NCI-H82 (cell line): ENCODE results near the gene ELMO1.
"Not testable (repeated sequence)": the region's sequence is repeated elsewhere in the genome, so short reads cannot be mapped to it uniquely, and the experiment has no call there.

Source experiments
- DNase-seq: peaks from one replicate; lab custom pipeline; 2025; lab: John Stamatoyannopoulos, UW

Gene ELMO1

DNA sequence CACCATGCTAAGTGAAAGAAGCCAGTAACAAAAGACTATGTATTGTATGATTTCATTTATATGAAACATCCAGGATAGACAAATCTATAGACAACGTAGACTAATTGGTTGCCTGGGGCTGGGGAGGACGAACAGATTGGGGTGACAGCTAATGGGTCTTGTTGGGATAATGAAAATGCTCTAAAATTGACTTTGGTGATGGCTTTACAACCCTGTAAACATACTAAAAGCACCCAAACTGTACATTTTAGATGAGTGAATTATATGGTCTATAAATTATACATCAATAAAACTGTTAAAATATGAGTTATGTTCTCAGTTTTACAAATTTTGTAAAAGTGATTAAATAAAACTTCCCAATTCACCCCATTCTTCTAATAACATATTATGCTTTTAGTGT, 261.5 kb downstream of the ELMO1 start:
- no peak for DNase-seq

DNA sequence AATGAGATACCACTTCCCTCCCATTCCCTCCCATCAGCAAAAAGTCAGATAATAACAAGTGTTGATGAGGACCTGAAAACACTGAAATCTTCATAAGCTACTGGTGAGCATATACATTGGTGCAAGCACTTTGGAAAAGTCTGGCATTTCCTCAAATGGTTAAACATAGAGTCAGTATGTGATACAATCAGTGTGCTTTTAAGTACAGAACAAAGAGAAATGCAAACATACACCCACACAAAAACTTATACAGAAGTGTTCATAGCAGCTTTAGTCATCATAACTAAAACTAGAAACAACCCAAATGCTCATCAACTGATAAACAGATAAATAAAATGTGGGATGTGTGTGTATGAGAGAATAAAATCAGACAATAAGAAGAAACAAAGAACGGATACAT, 261.9 kb downstream of the ELMO1 start:
- no peak for DNase-seq

DNA sequence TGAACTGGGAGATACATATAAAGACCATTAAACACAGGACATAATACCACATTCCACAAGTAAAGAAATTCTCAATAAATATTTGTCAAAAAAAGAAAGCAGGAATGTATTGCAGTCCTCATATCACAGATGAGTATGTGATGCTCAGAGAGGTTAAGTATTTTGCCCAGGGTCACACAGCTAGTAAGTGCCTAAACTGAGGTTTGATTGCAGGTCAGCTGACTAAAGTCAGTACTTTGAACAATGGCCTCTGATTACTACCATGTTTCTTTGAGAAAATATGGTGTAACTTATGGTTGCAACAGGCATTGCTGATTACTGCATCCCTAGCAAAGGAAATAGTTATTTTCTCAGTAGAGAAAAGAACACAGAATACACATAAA, 267.1 kb downstream of the ELMO1 start:
- DNase-seq = no peak

DNA sequence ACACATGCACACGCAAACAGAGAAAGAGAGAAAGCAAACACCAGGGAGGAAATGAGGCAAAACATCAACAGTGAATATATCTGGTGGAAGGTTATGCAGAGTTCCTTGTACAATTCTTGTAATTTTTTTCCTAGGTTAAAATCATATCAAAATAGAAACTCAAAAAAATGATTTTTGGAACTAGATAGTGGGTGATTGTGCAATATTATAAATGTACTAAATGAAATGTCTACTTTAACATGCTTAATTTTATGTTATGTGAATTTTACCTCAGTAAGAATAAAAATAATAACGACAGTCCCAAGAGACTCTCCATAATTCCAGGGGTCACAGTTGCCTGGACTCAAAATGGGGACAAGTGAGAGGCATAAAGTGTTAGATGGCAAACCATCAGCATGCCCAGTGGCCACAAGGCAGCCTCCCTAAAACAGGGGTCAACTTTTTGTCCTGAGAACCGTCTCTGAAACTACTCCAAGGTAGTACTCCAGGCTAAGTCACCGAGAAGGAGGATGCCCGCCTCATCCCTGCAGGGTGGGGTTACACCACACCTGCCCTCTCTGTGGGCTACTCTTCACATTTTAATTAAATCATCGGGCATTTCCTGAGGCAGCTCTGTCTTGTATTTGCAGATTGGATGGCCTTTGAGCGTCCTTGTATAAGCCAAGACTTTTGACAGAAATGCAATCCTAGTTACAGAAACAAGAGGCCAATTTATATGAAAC, 267.7 kb downstream of the ELMO1 start:
- no peak for DNase-seq

DNA sequence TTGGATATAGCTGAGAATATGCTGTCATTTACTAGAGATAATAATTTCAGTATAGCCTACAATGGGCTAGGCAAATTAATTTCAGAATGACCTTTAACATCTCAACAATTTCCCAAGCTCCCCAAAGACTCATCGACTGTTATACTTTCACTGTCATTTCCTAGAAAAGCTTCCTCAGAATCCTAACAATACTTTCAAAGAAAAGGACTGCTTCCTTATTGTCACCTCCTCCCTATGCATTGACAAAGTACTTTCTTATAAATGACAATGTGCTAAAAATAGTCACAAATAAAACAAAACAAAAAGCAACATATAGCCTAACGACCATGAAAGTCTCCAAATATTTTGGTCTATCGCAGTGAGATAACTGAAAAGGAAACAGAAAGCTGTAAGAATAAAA, 272.6 kb downstream of the ELMO1 start:
- DNase-seq = no peak

DNA sequence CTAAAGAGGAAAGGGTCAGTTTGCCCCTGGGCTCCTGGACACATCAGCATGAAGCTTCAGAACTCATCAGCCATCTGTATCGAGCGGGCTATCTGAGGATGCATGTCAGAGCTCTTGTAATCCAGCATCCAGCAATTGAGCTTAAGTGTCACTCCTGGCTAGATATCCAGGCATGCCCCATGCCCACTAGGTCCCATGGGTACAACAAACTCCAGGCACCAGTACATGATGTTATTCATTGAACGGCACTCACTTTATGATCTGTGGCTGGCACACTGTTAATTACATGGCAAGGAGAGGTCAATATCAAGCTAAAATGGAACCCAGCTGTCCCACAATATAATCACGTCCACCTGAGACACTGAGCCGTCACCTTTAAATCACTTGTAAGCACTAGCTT, 274.2 kb downstream of the ELMO1 start:
- no peak for DNase-seq

DNA sequence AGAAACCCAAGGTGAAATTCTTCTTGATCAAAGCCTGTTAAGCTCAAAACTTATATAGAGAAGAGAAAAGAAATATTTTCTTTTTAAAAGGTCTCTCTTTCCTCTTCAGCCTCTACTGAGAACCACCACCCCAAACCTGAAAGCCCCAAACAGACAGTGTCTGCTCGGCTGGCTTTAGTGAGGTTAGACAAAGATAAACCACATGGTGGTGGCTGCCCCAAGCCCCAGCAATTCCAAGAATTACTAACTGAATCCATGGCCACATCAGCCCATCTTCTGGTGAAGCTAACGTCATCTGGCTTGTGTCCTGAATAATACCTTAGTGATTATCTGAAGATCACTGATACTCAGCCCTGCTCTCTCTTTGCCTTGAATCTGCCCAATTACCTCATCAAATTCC, 275.0 kb downstream of the ELMO1 start:
- DNase-seq = no peak

DNA sequence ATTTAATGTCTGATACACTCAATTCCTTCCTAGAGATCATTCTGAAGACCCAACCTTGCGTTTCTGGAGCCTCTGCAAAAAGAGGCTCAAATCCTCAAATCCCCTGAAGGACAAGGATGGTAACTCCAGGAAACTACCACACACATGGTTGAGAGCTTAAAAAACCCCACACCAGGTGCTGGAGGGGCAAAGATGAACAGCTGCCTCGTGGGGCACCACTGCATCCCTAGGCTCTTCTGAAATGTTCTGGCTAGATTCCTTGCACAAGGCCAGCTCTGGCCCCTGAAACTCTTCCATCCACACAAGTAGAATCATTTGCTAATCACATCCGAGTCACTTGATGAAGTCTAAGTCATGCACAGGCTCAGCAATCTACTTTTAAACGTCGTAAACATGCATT, 286.6 kb downstream of the ELMO1 start:
- peak; percentile 14 for DNase-seq

DNA sequence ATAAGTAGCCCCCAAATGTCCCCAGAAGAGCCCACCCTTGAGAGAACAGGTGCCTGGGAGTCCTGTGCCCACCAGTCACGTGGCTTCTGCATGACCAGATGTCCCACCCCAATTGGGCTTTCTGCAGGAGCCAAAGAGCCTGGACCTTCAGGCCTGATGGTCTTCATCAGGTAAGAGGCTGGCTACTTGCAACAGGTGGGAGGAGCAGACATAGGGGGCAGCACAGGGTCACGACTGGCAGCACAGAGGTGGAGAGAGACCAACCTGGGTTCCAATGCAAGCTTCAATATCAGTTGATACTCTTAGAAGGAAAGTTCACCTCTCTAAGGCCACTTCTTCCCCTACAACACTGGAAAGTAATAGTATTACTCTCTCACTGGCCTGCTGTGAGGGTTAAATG, 288.0 kb downstream of the ELMO1 start:
- DNase-seq = no peak

DNA sequence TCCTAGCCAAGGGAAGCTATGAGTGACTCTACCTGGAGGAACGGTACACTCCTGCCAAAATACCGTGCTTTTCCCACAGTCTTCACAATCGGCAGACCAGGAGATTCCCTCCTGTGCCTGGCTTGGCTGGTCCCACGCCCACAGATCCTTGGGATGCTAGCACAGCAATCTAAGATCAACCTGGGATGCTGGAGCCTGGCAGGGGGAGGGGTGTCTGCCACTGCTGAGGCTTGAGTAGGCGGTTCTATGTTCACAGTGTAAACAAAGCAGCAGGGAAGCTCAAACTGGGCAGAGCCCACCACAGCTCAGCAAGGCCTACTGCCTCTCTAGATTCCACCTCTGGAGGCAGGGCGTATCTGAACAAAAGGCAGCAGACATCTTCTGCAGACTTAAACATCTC, 295.3 kb downstream of the ELMO1 start:
- DNase-seq = no peak

DNA sequence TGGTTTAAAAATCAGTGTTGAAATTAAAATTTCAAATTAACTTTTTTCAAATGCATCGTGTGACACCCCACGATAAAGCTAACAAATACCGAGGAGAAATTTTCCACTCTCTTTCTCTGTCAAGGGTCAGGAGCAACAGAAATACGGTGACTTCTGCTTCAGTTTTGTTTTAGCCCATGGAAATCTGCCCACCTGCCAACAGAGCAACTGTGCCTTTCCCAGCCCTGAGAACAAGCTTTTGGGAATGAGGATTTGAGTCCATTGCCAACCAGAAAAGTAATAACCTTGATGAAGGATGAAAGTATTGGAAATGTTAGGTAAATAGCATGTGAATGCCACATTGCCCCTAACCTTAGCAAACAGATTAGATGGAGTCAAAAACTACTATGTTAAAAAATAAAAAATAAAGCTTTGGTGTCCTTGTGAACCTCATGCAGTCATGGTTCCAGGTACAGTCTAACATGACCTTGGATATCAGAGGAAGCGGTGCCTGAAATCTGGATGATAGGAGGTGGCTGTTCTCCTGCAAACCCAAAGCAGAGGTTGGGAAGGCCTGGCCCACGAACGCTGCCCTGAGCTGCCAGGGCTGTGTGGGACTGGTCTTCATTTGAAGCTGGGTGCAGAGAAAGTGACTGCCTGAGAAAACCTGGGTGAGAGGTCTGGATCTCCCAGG, 296.8 kb downstream of the ELMO1 start:
- no peak for DNase-seq

DNA sequence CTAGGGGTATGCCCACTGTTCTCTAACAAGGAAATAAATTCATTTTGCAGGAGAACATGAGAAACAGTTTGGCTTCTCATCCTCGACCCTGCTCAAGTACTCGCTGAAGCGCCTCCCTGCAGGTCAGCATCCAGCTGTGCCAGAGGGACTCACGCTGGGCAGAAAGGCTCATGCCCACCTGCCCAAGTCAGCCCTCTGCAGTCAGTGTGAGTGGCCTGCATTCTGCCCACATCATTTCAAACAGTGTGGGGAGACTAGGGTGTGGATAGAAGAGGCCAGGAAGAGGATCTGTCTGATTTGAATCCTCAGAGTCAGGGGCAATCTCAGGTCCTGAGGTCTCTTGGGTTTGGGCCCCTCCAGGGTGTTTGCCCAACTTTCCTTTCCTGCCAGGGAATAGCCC, 297.8 kb downstream of the ELMO1 start:
- no peak for DNase-seq

DNA sequence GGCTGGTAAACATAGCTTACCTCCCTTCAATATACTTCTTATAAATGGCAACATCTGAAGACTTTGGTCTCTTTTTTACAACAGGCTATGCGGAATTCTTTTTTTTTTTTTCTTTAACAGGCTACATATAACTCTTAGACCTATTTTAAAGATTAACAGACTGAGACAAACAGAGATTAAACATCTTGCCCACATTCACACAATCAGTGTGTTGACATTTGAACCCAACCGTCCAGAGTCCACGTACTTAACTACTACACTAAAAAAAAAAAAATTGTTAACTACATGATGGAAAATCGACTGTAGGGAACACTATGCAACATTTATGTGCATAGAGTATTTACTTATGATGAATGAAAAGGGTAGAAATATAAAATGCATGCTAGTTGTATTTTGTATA, 298.5 kb downstream of the ELMO1 start:
- no peak for DNase-seq

DNA sequence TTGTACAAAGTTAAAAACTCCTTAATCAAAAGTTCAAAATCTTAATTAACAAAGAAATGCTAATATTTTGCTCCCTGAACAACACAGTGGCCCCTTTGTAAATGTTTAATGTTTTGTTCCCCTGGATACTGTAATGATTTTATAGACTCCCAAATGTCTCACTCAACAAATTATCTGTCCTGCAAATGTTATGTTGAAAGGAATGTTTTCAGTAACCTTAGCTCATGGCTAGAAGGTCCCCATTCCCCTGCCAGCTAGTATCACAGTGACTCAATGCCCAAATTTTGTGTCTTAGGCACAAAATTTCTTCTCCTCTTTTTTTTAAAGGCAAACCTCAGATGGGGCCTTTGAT, 298.9 kb downstream of the ELMO1 start:
- DNase-seq = no peak

DNA sequence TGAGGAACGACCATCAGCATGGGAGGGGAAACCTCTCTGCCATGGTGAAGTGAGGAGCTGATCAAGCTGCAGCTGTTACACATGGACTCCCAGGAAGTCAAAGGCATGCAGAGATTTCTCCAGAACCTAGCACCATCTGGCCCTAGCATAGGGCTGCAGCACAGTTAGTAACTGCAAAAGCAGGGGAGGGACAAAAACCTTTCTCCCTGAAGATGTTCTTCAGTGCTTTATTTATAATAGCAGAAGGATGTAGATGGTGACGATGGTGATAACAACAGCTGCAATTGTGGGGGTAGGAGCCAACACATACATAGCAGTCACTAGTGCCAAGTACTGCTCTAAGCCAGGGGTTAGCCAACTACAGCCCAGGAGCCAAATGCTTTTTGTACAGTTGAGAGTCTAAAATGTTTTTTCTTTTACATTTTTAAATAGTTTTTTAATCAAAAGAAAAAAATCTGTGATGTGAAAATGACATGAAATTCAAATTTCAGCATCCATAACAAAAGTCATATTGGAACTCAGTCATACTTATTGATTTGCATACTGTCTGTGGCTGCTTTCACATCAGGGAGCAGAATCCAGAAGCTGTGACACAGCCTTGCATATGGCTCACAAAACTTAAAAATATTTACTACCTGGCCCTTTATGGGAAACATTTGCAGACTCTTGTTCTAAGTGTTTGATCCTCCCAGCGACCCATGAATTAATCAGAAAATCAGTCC, 299.5 kb downstream of the ELMO1 start:
- DNase-seq = no peak

DNA sequence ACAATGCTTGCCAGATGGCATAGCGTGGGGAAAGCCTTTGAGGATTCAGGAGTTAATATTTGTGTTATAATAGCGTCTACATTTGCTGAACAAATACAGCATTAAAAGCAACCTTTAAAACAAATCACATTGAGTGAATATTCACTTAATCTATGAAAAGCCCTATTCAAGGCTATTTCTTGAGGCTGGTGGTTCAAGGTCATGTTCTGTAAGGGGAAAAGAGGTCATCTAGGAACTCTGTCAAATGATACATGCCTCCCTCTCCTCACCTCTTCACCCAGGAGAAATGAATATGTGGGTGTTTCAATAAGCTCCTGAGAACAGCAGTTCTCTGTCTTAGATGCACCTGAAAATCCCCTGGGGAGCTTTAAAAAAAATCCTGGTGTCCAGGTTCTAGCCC, 303.0 kb downstream of the ELMO1 start:
- no peak for DNase-seq

DNA sequence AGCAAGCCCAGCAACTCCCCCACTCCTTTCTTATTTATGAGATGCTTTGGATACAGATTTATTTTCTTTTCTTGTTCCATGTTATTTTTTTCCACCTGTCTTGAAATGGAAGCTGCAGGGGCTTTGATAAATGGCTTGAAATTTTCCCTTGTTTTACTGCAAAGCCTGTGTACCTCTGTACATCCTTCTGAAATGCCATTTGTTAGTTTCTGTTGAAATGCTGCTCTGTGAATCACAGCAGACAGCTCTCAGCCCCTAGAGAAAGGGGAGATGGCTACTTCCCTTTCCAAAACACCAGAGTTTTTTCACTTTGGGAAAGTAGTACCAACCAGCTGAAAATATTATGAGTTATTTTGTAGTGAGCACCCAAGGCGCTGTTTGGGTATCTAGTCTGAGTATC, 304.2 kb downstream of the ELMO1 start:
- no peak for DNase-seq

DNA sequence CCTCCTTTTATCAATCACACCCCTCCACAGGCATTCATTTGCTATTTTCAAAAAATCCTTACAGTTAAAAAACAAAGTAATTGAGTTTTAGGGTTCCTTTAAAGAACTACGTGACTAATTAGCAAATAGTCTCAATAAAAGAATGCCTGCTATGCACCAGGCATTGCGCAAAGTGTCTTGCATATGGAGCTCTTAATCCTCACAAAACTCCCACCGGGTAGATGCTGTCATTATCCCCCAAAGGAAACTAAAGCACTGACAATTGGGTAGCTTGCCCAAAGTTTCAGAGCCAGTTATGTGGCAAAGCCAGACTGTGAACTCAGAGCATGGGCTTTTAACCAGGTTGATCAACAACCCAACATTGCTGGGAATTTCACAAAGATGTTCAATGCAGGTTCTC, 305.7 kb downstream of the ELMO1 start:
- DNase-seq = no peak

DNA sequence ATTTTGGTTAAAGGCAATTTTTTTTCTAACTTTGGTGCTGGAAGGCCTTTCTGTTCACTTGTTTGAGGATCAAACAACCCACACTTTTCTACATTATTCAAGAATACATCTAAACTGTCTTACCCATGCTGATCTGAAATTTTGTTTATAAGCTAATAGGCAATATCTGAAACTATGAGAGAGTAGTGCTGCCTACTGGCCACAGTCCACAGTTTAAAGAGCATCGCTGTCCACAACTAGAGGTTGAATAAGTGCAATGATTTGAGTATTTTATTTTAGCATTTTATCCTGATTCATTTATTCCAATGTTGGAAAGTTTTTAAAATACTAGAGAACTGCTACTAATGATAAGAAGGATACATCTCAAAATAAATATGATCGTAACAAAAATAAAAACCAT, 306.9 kb downstream of the ELMO1 start:
- no peak for DNase-seq

DNA sequence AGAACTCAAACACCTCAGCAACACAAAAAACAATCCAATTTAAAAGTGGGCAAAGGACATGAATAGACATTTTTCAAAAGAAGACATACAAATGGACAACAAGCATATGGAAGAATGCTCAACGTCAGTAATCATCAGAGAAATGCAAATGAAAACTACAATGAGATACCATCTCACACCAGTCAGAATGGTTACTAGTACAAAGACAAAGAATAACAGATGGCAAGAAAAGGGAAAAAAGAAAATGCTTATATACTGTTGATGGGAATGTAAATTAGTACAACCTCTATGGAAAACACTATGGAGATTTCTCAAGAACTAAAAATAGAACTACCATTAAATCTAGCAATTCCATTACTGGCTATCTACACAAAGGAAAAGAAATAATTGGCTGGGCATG, 314.8 kb downstream of the ELMO1 start:
- DNase-seq = not testable (repeated sequence)

DNA sequence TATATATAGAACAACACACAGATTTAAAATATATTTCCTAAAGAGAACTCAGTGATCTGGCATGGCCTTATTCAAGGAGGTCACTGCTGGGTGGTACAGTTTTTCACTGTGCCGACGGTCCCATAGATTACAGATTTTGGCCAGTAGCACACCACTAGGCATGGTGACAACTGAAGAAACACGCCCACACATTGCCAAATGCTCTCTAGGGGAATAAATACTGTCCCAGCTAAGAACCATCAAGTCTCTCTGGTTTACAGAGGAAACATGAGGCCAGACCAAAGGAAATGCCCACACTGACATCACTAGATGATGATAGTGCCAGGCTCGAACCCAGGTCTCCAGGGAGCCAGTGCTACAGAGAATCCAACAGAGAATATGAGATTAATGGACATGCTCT, 316.8 kb downstream of the ELMO1 start:
- no peak for DNase-seq

DNA sequence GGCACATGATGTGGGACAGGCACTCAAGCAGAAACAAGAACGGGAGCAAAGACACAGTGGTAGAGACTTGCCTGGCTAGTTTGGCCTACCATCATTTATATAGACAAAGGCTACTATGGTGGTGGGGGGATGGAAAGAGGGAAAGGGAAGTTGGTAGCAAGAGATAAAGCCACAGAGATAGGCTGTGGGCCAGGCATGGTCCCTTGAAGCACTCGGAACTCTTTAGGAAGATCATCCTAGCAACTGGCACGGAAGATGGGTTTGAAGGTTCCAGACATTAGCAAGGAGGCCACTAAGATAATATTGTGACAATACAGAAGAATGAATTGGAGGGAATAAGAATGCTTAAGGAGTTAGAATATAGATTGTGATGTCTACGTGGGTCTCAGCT, 319.6 kb downstream of the ELMO1 start:
- DNase-seq = no peak

DNA sequence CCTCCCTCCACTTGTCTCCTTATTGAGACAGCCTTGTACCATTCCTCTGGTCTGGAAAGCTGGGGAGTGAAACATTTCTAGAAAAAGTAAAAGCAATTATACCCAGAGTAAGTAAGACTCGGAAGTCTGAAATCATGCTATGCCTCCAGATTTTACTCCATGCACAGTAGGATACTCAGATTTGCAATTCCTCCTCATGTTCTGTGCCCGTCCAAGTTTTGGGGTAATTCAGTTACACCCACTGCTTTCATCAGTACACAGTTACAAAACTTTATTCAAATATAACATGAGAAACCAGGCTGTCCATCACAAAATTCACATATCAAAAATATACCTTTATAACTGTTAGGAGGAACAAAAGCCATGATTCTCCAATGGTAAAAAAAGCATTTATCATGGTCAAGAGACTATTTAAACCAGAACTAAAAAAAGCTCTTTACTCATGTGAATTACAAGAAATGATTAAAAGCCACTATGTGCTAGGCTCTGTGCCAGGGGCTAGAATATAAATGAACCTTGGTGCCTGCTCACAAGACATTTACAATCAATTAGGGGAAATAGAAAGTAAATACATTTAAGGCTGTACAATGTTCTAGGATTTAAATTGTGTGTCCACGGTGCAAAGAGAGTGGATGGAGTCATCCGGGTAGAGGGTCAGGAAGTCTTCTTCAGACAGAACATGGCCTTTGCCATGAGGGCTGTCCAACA, 320.2 kb downstream of the ELMO1 start:
- no peak for DNase-seq
